ENCODE measurements around the gene PCDHGA7.
"Not testable (repeated sequence)": the region's sequence is repeated elsewhere in the genome, so short reads cannot be mapped to it uniquely, and the experiment has no call there.

The PCDHGA7 gene

DNA sequence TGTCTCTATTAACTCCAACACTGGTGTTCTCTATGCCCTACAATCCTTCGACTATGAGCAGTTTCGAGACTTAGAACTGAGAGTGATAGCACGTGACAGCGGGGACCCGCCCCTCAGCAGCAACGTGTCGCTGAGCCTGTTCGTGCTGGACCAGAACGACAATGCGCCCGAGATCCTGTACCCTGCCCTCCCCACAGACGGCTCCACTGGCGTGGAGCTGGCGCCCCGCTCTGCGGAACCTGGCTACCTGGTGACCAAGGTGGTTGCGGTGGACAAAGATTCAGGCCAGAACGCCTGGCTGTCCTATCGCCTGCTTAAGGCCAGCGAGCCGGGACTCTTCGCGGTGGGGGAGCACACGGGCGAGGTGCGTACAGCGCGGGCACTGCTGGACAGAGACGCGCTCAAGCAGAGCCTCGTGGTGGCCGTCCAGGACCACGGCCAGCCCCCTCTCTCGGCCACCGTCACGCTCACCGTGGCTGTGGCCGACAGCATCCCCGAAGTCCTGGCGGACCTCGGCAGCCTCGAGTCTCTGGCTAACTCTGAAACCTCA, 40.3 kb downstream of the PCDHGA7 start:
- H3K36me3 Mint-ChIP-seq (ENCODE audit: low read depth), result no peaks in the 10 kb centered on the region
- peaks cover 27% of the 10 kb centered on the region for H3K9me3 Mint-ChIP-seq
- H3K27me3 Mint-ChIP-seq (ENCODE audit: low read depth), result peaks cover 60% of the 10 kb centered on the region
- no peak overlapping the region for H3K27ac Mint-ChIP-seq
- H3K4me3 Mint-ChIP-seq, result no peak overlapping the region
- peaks cover 6% of the 10 kb centered on the region for H3K4me1 Mint-ChIP-seq (ENCODE audit: low read depth)

GRCh38 chr5:141427783-141428426, 45.4 kb downstream of the PCDHGA7 start:
- peaks cover 3% of the 10 kb centered on the region for H3K4me1 Mint-ChIP-seq (ENCODE audit: low read depth)
- H3K4me3 Mint-ChIP-seq, result no peak overlapping the region
- H3K27me3 Mint-ChIP-seq (ENCODE audit: low read depth), result peaks cover 43% of the 10 kb centered on the region
- H3K9me3 Mint-ChIP-seq, result peaks cover 19% of the 10 kb centered on the region
- peaks cover 2% of the 10 kb centered on the region for H3K36me3 Mint-ChIP-seq (ENCODE audit: low read depth)
- H3K27ac Mint-ChIP-seq, result no peak overlapping the region

DNA sequence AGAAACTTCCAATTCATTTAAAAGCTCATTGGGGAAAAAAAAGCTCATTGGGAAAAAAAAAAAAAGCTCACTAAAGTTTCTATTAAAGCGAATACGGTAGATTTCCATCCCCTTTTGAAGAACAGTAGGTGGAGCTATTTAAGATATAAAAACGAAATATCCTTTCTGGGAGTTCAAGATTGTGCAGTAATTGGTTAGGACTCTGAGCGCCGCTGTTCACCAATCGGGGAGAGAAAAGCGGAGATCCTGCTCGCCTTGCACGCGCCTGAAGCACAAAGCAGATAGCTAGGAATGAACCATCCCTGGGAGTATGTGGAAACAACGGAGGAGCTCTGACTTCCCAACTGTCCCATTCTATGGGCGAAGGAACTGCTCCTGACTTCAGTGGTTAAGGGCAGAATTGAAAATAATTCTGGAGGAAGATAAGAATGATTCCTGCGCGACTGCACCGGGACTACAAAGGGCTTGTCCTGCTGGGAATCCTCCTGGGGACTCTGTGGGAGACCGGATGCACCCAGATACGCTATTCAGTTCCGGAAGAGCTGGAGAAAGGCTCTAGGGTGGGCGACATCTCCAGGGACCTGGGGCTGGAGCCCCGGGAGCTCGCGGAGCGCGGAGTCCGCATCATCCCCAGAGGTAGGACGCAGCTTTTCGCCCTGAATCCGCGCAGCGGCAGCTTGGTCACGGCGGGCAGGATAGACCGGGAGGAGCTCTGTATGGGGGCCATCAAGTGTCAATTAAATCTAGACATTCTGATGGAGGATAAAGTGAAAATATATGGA, 48.0 kb downstream of the PCDHGA7 start, which contains the start of gene PCDHGA12:
PCDHGA12 (plus strand) TSS at position 176 of the 782 bp plus-strand sequence; CDS start at position 429, 253 bp downstream.
- H3K4me1 Mint-ChIP-seq (ENCODE audit: low read depth), result peaks cover 6% of the 10 kb centered on the region
- H3K36me3 Mint-ChIP-seq (ENCODE audit: low read depth), result peaks cover 5% of the 10 kb centered on the region
- peak within 1 kb of the TSS; percentile 77 for H3K4me3 Mint-ChIP-seq
- H3K27ac Mint-ChIP-seq, result peak within 1 kb of the TSS; percentile 73
- peaks cover 21% of the 10 kb centered on the region for H3K9me3 Mint-ChIP-seq
- peaks cover 29% of the 10 kb centered on the region for H3K27me3 Mint-ChIP-seq (ENCODE audit: low read depth)

DNA sequence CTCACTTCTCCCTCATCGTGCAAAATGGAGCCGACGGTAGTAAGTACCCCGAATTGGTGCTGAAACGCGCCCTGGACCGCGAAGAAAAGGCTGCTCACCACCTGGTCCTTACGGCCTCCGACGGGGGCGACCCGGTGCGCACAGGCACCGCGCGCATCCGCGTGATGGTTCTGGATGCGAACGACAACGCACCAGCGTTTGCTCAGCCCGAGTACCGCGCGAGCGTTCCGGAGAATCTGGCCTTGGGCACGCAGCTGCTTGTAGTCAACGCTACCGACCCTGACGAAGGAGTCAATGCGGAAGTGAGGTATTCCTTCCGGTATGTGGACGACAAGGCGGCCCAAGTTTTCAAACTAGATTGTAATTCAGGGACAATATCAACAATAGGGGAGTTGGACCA, 48.7 kb downstream of the PCDHGA7 start:
- Mint-ChIP-seq H3K27me3 (ENCODE audit: low read depth) (peaks cover 29% of the 10 kb centered on the region), H3K27ac (no peak overlapping the region), H3K36me3 (ENCODE audit: low read depth) (peaks cover 5% of the 10 kb centered on the region), H3K9me3 (peaks cover 21% of the 10 kb centered on the region), H3K4me1 (ENCODE audit: low read depth) (peaks cover 6% of the 10 kb centered on the region), H3K4me3 (peak overlapping the region; percentile 62)

- not testable (repeated sequence) for H3K4me3 Mint-ChIP-seq; H3K36me3 Mint-ChIP-seq (ENCODE audit: low read depth); H3K4me1 Mint-ChIP-seq (ENCODE audit: low read depth); H3K27ac Mint-ChIP-seq
- Mint-ChIP-seq H3K27me3 (ENCODE audit: low read depth) (peaks cover 29% of the 10 kb centered on the region), H3K9me3 (peaks cover 21% of the 10 kb centered on the region)
Observed at GRCh38 chr5:141432308-141432707, 49.8 kb downstream of the PCDHGA7 start.

GRCh38 chr5:141432726-141433125, 50.2 kb downstream of the PCDHGA7 start:
- not testable (repeated sequence) for H3K36me3 Mint-ChIP-seq (ENCODE audit: low read depth); H3K27ac Mint-ChIP-seq; H3K4me3 Mint-ChIP-seq; H3K4me1 Mint-ChIP-seq (ENCODE audit: low read depth)
- peaks cover 21% of the 10 kb centered on the region for H3K9me3 Mint-ChIP-seq
- H3K27me3 Mint-ChIP-seq (ENCODE audit: low read depth), result peaks cover 29% of the 10 kb centered on the region

DNA sequence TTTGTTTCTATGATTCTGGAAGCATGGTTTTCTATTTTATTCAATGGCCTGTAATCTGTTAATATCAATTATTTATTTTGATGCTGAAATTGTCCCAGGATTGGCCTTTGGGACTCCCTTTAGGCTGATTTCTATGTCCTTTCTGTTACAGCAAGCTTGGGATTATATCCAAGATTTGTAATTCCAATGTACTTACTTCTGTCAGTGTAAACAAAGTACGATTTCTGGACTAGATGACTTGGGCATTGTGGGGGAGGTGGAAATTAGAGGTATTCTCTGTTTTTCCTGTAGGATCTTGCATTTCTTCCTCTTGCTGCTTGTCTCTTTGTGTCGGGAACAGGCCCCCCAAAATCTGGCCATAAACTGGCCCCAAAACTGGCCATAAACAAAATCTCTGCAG, 51.5 kb downstream of the PCDHGA7 start:
- H3K4me1 Mint-ChIP-seq (ENCODE audit: low read depth), result peaks cover 6% of the 10 kb centered on the region
- peaks cover 29% of the 10 kb centered on the region for H3K27me3 Mint-ChIP-seq (ENCODE audit: low read depth)
- H3K36me3 Mint-ChIP-seq (ENCODE audit: low read depth), result peaks cover 5% of the 10 kb centered on the region
- peaks cover 21% of the 10 kb centered on the region for H3K9me3 Mint-ChIP-seq
- no peak overlapping the region for H3K27ac Mint-ChIP-seq
- no peak overlapping the region for H3K4me3 Mint-ChIP-seq

All from T-helper 1 cell treated with Interleukin-12 subunit alpha and Interleukin-12 subunit beta and Interleukin-4 antibody, amounts not matched to agents 30 μg/mL and 1 μg/mL, for 36 hours (primary cell).